ENCODE measurements around the gene MACROH2A2. TPM values are rescaled to one million over a fixed set of nuclear protein-coding genes. Genes with fewer than 3 reads are reported as not detected.
A peak's percentile ranks its signal among the peaks of the same experiment; 100 is the strongest.

The MACROH2A2 gene
- total and polyA plus RNA-seq, 2 of the 13 experiments (the other 11 are each of a cell fraction or from before 2014, with no cell fraction given), result 9.8 to 43.1 TPM

DNA sequence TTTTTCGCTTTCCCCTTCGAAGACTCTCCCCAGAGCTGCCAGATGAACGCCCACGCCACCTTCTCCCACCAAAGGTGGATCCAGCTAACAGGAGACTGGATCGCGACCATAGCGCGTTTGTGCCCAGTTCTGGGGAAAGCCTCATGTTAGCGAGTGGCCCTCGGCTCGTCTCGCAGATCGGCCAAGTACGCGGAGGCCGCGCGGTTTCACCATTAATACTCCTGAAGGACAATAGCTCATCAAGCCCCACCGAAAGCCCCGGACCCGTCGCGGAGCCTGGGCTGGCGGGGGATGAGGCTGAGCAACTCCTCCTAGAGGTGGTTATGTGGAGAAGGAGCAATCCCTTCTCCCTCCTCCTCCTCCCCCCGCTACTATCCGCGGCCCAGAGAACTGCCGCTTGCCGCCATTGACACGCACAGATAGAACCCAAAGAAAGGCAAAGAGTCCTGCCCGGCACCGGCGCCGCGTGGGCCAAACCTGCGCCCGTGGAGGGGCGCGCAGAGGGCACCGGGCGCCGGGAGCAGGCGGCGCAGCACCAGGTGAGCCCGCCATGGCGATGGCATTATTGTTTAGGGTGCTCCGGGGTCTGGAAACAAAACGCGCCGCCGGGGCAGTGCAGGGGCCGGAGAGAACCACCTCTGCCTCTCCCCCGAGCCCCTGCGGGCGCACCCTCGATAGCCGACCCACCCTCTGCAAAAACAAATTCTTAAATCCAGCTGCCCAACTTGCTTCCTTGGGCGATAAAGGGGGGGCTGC, at the start of gene MACROH2A2 (continued):
- TF ChIP-seq CHD2 (IDR thresholded peaks at IDR 0.05; ENCODE audit: low read depth, low read length) (no peak), TEAD2 (CRISPR knock-in tag; IDR thresholded peaks at IDR 0.05) (no peak), ETV5 (CRISPR knock-in tag; IDR thresholded peaks at IDR 0.05; ENCODE audit: borderline replicate concordance) (no peak), SALL1 (CRISPR knock-in tag; IDR thresholded peaks at IDR 0.05) (peak; percentile 49), ZNF12 (CRISPR knock-in tag; IDR thresholded peaks at IDR 0.05) (no peak), ZNF232 (CRISPR knock-in tag; IDR thresholded peaks at IDR 0.05; ENCODE audit: borderline replicate concordance) (peak; percentile 52; the same call in 1 of the 2 replicates), SKI (IDR thresholded peaks at IDR 0.05; ENCODE audit: partially characterized antibody) (no peak), HOXD1 (CRISPR knock-in tag; IDR thresholded peaks at IDR 0.05) (peak; percentile 58; the same call in 1 of the 2 replicates), PCBP2 (optimal IDR thresholded peaks at IDR 0.05; ENCODE audit: low read depth, low read length, poor library complexity, severe bottlenecking) (no peak), ZNF253 (CRISPR knock-in tag; IDR thresholded peaks at IDR 0.05; ENCODE audit: borderline replicate concordance) (no peak)
- TF ChIP-seq, protein P1, sequence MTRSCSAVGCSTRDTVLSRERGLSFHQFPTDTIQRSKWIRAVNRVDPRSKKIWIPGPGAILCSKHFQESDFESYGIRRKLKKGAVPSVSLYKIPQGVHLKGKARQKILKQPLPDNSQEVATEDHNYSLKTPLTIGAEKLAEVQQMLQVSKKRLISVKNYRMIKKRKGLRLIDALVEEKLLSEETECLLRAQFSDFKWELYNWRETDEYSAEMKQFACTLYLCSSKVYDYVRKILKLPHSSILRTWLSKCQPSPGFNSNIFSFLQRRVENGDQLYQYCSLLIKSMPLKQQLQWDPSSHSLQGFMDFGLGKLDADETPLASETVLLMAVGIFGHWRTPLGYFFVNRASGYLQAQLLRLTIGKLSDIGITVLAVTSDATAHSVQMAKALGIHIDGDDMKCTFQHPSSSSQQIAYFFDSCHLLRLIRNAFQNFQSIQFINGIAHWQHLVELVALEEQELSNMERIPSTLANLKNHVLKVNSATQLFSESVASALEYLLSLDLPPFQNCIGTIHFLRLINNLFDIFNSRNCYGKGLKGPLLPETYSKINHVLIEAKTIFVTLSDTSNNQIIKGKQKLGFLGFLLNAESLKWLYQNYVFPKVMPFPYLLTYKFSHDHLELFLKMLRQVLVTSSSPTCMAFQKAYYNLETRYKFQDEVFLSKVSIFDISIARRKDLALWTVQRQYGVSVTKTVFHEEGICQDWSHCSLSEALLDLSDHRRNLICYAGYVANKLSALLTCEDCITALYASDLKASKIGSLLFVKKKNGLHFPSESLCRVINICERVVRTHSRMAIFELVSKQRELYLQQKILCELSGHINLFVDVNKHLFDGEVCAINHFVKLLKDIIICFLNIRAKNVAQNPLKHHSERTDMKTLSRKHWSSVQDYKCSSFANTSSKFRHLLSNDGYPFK (CRISPR knock-in tag; IDR thresholded peaks at IDR 0.05; ENCODE audit: borderline replicate concordance), result 0 out of 2 replicates have a peak, but pooled peaks have one; percentile 55
- TF ChIP-seq, protein P2, sequence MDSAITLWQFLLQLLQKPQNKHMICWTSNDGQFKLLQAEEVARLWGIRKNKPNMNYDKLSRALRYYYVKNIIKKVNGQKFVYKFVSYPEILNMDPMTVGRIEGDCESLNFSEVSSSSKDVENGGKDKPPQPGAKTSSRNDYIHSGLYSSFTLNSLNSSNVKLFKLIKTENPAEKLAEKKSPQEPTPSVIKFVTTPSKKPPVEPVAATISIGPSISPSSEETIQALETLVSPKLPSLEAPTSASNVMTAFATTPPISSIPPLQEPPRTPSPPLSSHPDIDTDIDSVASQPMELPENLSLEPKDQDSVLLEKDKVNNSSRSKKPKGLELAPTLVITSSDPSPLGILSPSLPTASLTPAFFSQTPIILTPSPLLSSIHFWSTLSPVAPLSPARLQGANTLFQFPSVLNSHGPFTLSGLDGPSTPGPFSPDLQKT (CRISPR knock-in tag; IDR thresholded peaks at IDR 0.05; ENCODE audit: borderline replicate concordance), result no peak
- TF ChIP-seq, protein P3, sequence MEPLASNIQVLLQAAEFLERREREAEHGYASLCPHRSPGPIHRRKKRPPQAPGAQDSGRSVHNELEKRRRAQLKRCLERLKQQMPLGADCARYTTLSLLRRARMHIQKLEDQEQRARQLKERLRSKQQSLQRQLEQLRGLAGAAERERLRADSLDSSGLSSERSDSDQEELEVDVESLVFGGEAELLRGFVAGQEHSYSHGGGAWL (CRISPR knock-in tag; IDR thresholded peaks at IDR 0.05), result no peak
- TF ChIP-seq, protein P4, sequence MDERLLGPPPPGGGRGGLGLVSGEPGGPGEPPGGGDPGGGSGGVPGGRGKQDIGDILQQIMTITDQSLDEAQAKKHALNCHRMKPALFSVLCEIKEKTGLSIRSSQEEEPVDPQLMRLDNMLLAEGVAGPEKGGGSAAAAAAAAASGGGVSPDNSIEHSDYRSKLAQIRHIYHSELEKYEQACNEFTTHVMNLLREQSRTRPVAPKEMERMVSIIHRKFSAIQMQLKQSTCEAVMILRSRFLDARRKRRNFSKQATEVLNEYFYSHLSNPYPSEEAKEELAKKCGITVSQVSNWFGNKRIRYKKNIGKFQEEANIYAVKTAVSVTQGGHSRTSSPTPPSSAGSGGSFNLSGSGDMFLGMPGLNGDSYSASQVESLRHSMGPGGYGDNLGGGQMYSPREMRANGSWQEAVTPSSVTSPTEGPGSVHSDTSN (CRISPR knock-in tag; IDR thresholded peaks at IDR 0.05), result no peak
- TF ChIP-seq, protein P5, sequence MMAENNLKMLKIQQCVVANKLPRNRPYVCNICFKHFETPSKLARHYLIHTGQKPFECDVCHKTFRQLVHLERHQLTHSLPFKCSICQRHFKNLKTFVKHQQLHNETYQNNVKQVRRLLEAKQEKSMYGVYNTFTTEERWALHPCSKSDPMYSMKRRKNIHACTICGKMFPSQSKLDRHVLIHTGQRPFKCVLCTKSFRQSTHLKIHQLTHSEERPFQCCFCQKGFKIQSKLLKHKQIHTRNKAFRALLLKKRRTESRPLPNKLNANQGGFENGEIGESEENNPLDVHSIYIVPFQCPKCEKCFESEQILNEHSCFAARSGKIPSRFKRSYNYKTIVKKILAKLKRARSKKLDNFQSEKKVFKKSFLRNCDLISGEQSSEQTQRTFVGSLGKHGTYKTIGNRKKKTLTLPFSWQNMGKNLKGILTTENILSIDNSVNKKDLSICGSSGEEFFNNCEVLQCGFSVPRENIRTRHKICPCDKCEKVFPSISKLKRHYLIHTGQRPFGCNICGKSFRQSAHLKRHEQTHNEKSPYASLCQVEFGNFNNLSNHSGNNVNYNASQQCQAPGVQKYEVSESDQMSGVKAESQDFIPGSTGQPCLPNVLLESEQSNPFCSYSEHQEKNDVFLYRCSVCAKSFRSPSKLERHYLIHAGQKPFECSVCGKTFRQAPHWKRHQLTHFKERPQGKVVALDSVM (CRISPR knock-in tag; IDR thresholded peaks at IDR 0.05), result no peak
- TF ChIP-seq, protein P6, sequence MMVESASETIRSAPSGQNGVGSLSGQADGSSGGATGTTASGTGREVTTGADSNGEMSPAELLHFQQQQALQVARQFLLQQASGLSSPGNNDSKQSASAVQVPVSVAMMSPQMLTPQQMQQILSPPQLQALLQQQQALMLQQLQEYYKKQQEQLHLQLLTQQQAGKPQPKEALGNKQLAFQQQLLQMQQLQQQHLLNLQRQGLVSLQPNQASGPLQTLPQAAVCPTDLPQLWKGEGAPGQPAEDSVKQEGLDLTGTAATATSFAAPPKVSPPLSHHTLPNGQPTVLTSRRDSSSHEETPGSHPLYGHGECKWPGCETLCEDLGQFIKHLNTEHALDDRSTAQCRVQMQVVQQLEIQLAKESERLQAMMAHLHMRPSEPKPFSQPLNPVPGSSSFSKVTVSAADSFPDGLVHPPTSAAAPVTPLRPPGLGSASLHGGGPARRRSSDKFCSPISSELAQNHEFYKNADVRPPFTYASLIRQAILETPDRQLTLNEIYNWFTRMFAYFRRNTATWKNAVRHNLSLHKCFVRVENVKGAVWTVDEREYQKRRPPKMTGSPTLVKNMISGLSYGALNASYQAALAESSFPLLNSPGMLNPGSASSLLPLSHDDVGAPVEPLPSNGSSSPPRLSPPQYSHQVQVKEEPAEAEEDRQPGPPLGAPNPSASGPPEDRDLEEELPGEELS (CRISPR knock-in tag; IDR thresholded peaks at IDR 0.05), result peak; percentile 35; the same call in 1 of the 2 replicates
